GM12874 (cell line): ENCODE results near the gene TTBK2.

ENCODE experiments used
- CTCF ChIP-seq: IDR thresholded peaks from 2 replicates; pipeline ENCODE4 v1.5.1; 2011; ENCODE audit warnings: low read depth, mild to moderate bottlenecking, control low read depth, low read length, moderate library complexity; ENCODE audit not compliant: insufficient read depth

The TTBK2 gene

GRCh38 chr15:42782716-42783115, 137.9 kb downstream of the TTBK2 start:
- no peak for TF ChIP-seq CTCF

GRCh38 chr15:42775416-42775815, 145.2 kb downstream of the TTBK2 start:
- no peak for TF ChIP-seq CTCF

GRCh38 chr15:42772901-42773300, 147.7 kb downstream of the TTBK2 start:
- TF ChIP-seq CTCF, result no peak

GRCh38 chr15:42772144-42772543, 148.4 kb downstream of the TTBK2 start:
- no peak for TF ChIP-seq CTCF

- no peak for TF ChIP-seq CTCF
Measured at GRCh38 chr15:42760759-42761158, 159.8 kb downstream of the TTBK2 start.

GRCh38 chr15:42759093-42759492, 161.5 kb downstream of the TTBK2 start:
- TF ChIP-seq CTCF, result no peak

- no peak for TF ChIP-seq CTCF
Measured at GRCh38 chr15:42750306-42750705, 170.3 kb downstream of the TTBK2 start.

- TF ChIP-seq CTCF, result no peak
Measured at GRCh38 chr15:42749266-42749665, 171.3 kb downstream of the TTBK2 start.
